ENCODE data around the gene TSTD1. TPM values are rescaled to one million over a fixed set of nuclear protein-coding genes. Genes with fewer than 3 reads are reported as not detected.

Gene TSTD1
- total RNA-seq, 2 donors from 2014 or later, result 49.4 to 90.8 TPM

DNA sequence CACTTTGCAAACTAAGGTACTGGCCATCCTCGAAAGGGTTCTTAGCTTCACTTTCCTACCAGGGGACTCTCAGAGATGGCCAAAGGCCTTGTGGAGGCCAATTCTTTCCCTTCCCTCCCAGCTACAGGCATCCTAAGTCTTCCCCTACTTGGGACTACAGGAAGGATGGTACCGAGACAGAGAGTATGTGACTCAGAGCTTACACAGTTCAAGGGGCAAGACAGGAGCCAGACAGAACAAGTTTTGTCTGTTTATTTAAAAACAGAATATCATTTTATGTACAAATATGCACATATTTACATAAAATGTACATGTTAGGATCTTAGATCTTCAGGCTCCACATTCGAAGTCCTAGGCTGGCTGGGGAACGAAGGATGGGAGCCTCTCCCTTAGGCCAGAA, 32.0 kb upstream of the TSTD1 start:
- Histone ChIP-seq H3K36me3 (replicated peaks in 1 of 2; ENCODE audit: insufficient read depth in 1 of 2, low read depth in 2 of 2) (peaks cover 0 to 2% of the 10 kb centered on the region in 2 donors), H3K27ac (no peak overlapping the region), H3K9me3 (no peaks in the 10 kb centered on the region), H3K4me1 (no peaks in the 10 kb centered on the region), H3K4me3 (no peak overlapping the region), H3K27me3 (no peaks in the 10 kb centered on the region)
- ATAC-seq, result no peak
- no peak for DNase-seq
- WGBS, 2 donors, result 87 to 88% methylated on average over 4 of the region's 4 CpGs
- TF ChIP-seq POLR2A (IDR thresholded peaks at IDR 0.05) (no peak), CTCF (IDR thresholded peaks at IDR 0.05) (no peak)
- intact Hi-C loops (cut with DNase I), result no loop called here

DNA sequence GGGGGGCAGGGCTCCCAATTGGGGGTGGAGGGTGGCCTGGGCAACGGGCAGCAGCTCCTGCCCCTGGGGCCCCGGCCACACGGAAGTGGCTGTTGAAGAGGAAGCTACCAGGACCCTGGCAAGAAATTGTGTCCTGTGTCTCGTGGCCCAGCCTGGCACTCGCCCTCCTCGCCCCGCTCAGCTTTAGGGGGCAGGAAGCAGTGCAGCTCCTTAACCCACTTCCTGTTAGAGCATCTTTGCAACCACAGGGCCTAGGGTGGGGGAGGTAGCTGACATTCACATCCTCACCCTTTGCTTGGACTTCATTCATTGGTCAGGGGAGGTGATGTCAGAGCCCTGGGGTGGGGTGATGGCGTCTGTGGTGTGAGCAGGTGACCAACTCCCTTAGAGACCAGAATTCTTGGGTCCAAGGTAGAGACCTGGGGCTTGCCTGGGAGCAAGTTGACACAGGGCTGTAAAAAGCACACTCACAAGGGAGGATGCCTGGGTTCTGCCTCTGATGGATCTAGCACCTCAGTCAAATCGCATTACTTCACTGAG, 31.0 kb upstream of the TSTD1 start, which contains the start of gene ARHGAP30:
Gene ARHGAP30, minus strand, starts transcription at position 161 of the 540 bp plus-strand sequence. CDS start 267 bp downstream, outside the sequence.
- 61 to 89% methylated on average over 3 to 9 of the region's 9 CpGs for WGBS, 2 donors
- no peaks in the 10 kb centered on the region for H3K4me1 ChIP-seq
- DNase-seq (peak in 2 of 4 donors; percentile 38 to 80), ATAC-seq (no peak)
- peaks cover 0 to 2% of the 10 kb centered on the region in 2 donors for H3K36me3 ChIP-seq (replicated peaks in 1 of 2; ENCODE audit: insufficient read depth in 1 of 2, low read depth in 2 of 2)
- intact Hi-C loops (cut with DNase I), result loop anchor here (5.0 kb wide), 1 partner anchor 32 kb away; no protein-coding TSS in a partner anchor
- no peaks in the 10 kb centered on the region for H3K27me3 ChIP-seq
- H3K4me3 ChIP-seq, result no peak within 1 kb of the TSS
- no peaks in the 10 kb centered on the region for H3K9me3 ChIP-seq
- TF ChIP-seq CTCF (IDR thresholded peaks at IDR 0.05) (no peak), POLR2A (IDR thresholded peaks at IDR 0.05) (peak in 2 of 3 donors; percentile 26 to 56)
- H3K27ac ChIP-seq, result peak within 1 kb of the TSS in 2 of 4 donors; percentile 27 to 64

- Histone ChIP-seq H3K27me3 (no peaks in the 10 kb centered on the region), H3K9me3 (no peaks in the 10 kb centered on the region), H3K36me3 (replicated peaks in 1 of 2; ENCODE audit: insufficient read depth in 1 of 2, low read depth in 2 of 2) (peaks cover 0 to 2% of the 10 kb centered on the region in 2 donors), H3K27ac (peak overlapping the region in 2 of 4 donors; percentile 27 to 52), H3K4me1 (no peaks in the 10 kb centered on the region), H3K4me3 (no peak overlapping the region)
- DNase-seq (no peak), ATAC-seq (no peak)
- TF ChIP-seq CTCF (IDR thresholded peaks at IDR 0.05), result no peak
- TF ChIP-seq POLR2A (IDR thresholded peaks at IDR 0.05), result no peak
- intact Hi-C loops (cut with DNase I), result loop anchor here (5.0 kb wide), 1 partner anchor 33 kb away; no protein-coding TSS in a partner anchor
- 84% methylated on average over 8 to 9 of the region's 9 CpGs for WGBS, 2 donors
Observed at GRCh38 chr1:161069241-161069640, 30.5 kb upstream of the TSTD1 start.

DNA sequence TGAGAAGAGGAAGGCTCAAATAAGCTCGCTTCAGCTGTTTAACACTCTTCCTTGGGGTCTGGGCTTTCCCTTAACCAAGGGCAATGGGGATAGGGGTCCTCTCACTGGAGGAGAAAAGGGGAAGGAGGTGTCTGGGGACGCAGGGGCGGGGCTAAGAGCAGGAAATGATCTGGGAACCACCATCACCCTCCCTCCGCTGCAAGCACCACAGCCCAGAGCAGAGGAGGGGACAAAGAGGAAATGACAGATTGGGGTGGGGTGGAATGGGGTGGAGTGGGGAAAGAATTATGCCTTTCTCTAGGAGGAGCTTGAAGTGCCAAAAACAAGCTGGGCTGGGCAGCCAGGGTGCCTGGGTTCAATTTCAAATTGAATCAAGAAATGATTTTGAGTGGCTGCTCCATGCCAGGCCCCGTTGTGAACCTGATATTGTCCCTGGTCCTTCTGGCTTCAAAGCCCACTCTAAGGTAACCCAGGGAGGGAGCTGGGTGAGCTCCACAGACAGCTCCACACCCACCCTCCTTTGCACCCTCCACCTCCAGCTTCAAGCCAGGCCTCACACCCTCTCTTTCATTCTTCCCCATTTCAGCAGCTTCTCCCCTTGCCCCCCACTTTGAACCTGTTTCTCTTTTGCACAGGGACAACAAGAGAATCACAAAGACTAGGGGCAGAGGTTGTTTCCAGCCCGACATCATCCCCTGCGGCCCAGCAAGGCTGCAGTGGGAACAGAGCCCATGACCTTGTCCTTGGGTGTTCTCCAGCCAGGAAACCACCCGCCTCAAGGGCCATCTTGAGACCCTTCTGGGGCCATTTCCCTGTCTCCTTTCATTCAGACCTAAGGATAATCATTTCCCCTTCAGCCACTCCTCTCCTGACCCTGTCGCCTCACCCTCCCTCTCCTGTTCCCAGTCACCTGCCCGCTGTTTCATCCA, 29.8 kb upstream of the TSTD1 start:
- no peaks in the 10 kb centered on the region for H3K4me1 ChIP-seq
- H3K4me3 ChIP-seq, result no peak overlapping the region
- H3K27me3 ChIP-seq, result no peaks in the 10 kb centered on the region
- ATAC-seq (no peak), DNase-seq (peak in 2 of 4 donors; percentile 41 to 78)
- intact Hi-C loops (cut with DNase I), result loop anchor here (5.0 kb wide), 1 partner anchor 34 kb away; no protein-coding TSS in a partner anchor
- H3K36me3 ChIP-seq (replicated peaks in 1 of 2; ENCODE audit: insufficient read depth in 1 of 2, low read depth in 2 of 2), result peaks cover 0 to 2% of the 10 kb centered on the region in 2 donors
- TF ChIP-seq POLR2A (IDR thresholded peaks at IDR 0.05) (peak in 1 of 3 donors; percentile 25), CTCF (IDR thresholded peaks at IDR 0.05) (no peak)
- H3K27ac ChIP-seq, result peak overlapping the region in 2 of 4 donors; percentile 27 to 52
- no peaks in the 10 kb centered on the region for H3K9me3 ChIP-seq
- WGBS, 2 donors, result 67 to 77% methylated on average over 10 of the region's 10 CpGs

Measured in body of pancreas (tissue), 4 donors.